Astrocyte of the cerebellum (primary cell): ENCODE data around the gene NAT10.

Experiments used
- DNase-seq: peaks from one replicate; pipeline ENCODE4 v3.0.0-alpha.2; 2011; ENCODE audit warnings: low read depth
- H3K4me3 ChIP-seq: 2 replicates; pipeline ENCODE4 v1.5.1; 2011; ENCODE audit warnings: mild to moderate bottlenecking, low read depth, low read length, moderate library complexity
- CTCF ChIP-seq: IDR thresholded peaks from 2 replicates; pipeline ENCODE4 v1.5.1; 2012; ENCODE audit warnings: low read length, low read depth, moderate library complexity, mild to moderate bottlenecking; ENCODE audit errors: missing control alignments
- in situ Hi-C: cut with HindIII; loops from 2 replicates; pipeline ENCODE4 v1.10.0; 2017; ENCODE audit warnings: low sequenced_read_pairs

Gene NAT10

GRCh38 chr11:34160049-34160721 is 54.8 kb downstream of the NAT10 start:
- in situ Hi-C loops: loop anchor here (10.0 kb wide), 1 partner anchor 85 kb away; no protein-coding TSS in a partner anchor
- no peak for TF ChIP-seq CTCF
- no peak overlapping the region for H3K4me3 ChIP-seq
- DNase-seq: peak; percentile 89

GRCh38 chr11:34160791-34161190 is 55.4 kb downstream of the NAT10 start:
- no peak overlapping the region for H3K4me3 ChIP-seq
- DNase-seq: no peak
- TF ChIP-seq CTCF: no peak
- in situ Hi-C loops: loop anchor here (10.0 kb wide), 1 partner anchor 84 kb away; no protein-coding TSS in a partner anchor

GRCh38 chr11:34161361-34161760 is 55.9 kb downstream of the NAT10 start:
- no peak overlapping the region for H3K4me3 ChIP-seq
- no peak for DNase-seq
- in situ Hi-C loops: loop anchor here (10.0 kb wide), 1 partner anchor 83 kb away; no protein-coding TSS in a partner anchor
- TF ChIP-seq CTCF: no peak

- in situ Hi-C loops: loop anchor here (10.0 kb wide), 1 partner anchor 83 kb away; no protein-coding TSS in a partner anchor
- no peak for TF ChIP-seq CTCF
- DNase-seq: no peak
- no peak overlapping the region for H3K4me3 ChIP-seq
These were observed 56.5 kb downstream of the NAT10 start for GRCh38 chr11:34161812-34162492.

GRCh38 chr11:34162493-34162820 is 57.0 kb downstream of the NAT10 start:
- DNase-seq: no peak

GRCh38 chr11:34162856-34163255 is 57.4 kb downstream of the NAT10 start:
- in situ Hi-C loops: loop anchor here (10.0 kb wide), 1 partner anchor 82 kb away; no protein-coding TSS in a partner anchor
- H3K4me3 ChIP-seq: no peak overlapping the region
- TF ChIP-seq CTCF: no peak
- DNase-seq: no peak

More at GRCh38 chr11:34162493-34162820, 57.0 kb downstream of the NAT10 start:
- no peak overlapping the region for H3K4me3 ChIP-seq
- in situ Hi-C loops: loop anchor here (10.0 kb wide), 1 partner anchor 82 kb away; no protein-coding TSS in a partner anchor
- no peak for TF ChIP-seq CTCF
